Endometrial microvascular endothelial cells (primary cell): ENCODE results near the gene ORC4. TPM values are rescaled to one million over a fixed set of nuclear protein-coding genes. Genes with fewer than 3 reads are reported as not detected.

Experiments used
- in situ Hi-C: cut with HindIII; loops from 2 replicates; pipeline ENCODE4 v1.10.0; 2017; ENCODE audit warnings: low sequenced_read_pairs, low pct_unique_long_range_greater_than_20kb; ENCODE audit errors: inconsistent ontology term
- total RNA-seq: library from RNA; depleted of rRNA; stranded (reverse); fragments of >200 nt; gene quantifications from one replicate; pipeline ENCODE4 v1.2.3, GENCODE V29; 2015; ENCODE audit errors: inconsistent ontology term

The ORC4 gene
- total RNA-seq, 1 donor from 2014 or later, result 64.9 TPM

- in situ Hi-C loops, result no loop called here
Observed at GRCh38 chr2:147952118-147952517, 68.4 kb downstream of the ORC4 start.

- in situ Hi-C loops, result no loop called here
Observed at GRCh38 chr2:147945660-147946059, 74.9 kb downstream of the ORC4 start.

GRCh38 chr2:147939313-147939712 is 81.2 kb downstream of the ORC4 start:
- in situ Hi-C loops, result no loop called here

- in situ Hi-C loops, result no loop called here
Observed at GRCh38 chr2:147937744-147938349, 82.7 kb downstream of the ORC4 start.

- in situ Hi-C loops, result no loop called here
Observed at GRCh38 chr2:147934881-147935620, 85.5 kb downstream of the ORC4 start.

- in situ Hi-C loops, result no loop called here
Observed at GRCh38 chr2:147933931-147934330, 86.6 kb downstream of the ORC4 start.

- in situ Hi-C loops, result no loop called here
Observed at GRCh38 chr2:147927053-147927588, 93.4 kb downstream of the ORC4 start.

- in situ Hi-C loops, result no loop called here
Observed at GRCh38 chr2:147925886-147926285, 94.7 kb downstream of the ORC4 start.

- in situ Hi-C loops, result no loop called here
Observed at GRCh38 chr2:147924647-147925046, 95.9 kb downstream of the ORC4 start.

GRCh38 chr2:147923846-147924245 is 96.7 kb downstream of the ORC4 start:
- in situ Hi-C loops, result no loop called here

- in situ Hi-C loops, result no loop called here
Observed at GRCh38 chr2:147917161-147917560, 103.4 kb downstream of the ORC4 start.

- in situ Hi-C loops, result no loop called here
Observed at GRCh38 chr2:147916723-147917122, 103.8 kb downstream of the ORC4 start.

GRCh38 chr2:147916067-147916466 is 104.5 kb downstream of the ORC4 start:
- in situ Hi-C loops, result no loop called here

GRCh38 chr2:147913701-147914480 is 106.6 kb downstream of the ORC4 start:
- in situ Hi-C loops, result no loop called here

- in situ Hi-C loops, result no loop called here
Observed at GRCh38 chr2:147910990-147911473, 109.5 kb downstream of the ORC4 start.

GRCh38 chr2:147909178-147909577 is 111.4 kb downstream of the ORC4 start:
- in situ Hi-C loops, result no loop called here

- in situ Hi-C loops, result no loop called here
Observed at GRCh38 chr2:147904051-147904450, 116.5 kb downstream of the ORC4 start.

- in situ Hi-C loops, result no loop called here
Observed at GRCh38 chr2:147888680-147889079, 131.9 kb downstream of the ORC4 start.

GRCh38 chr2:147886136-147886535 is 134.4 kb downstream of the ORC4 start:
- in situ Hi-C loops, result no loop called here
